Kidney capillary endothelial cell (primary cell): ENCODE measurements around the gene CRIM1.

ENCODE experiments used
- DNase-seq: peaks from one replicate; pipeline ENCODE4 v3.0.0-alpha.2; 2018; ENCODE audit warnings: low spot score

The CRIM1 gene

GRCh38 chr2:36425608-36426355 is 70.2 kb downstream of the CRIM1 start:
- DNase-seq = no peak

GRCh38 chr2:36427790-36428243 is 72.2 kb downstream of the CRIM1 start:
- DNase-seq = no peak

GRCh38 chr2:36430549-36430948 is 75.0 kb downstream of the CRIM1 start:
- no peak for DNase-seq

GRCh38 chr2:36432479-36432878 is 76.9 kb downstream of the CRIM1 start:
- DNase-seq = no peak

GRCh38 chr2:36433311-36434217 is 78.0 kb downstream of the CRIM1 start:
- no peak for DNase-seq

- peak; percentile 63 for DNase-seq
Measured at GRCh38 chr2:36438449-36438977, 82.9 kb downstream of the CRIM1 start.

- DNase-seq = no peak
Measured at GRCh38 chr2:36439084-36439483, 83.5 kb downstream of the CRIM1 start.

GRCh38 chr2:36441065-36441625 is 85.6 kb downstream of the CRIM1 start:
- no peak for DNase-seq

GRCh38 chr2:36441816-36442215 is 86.2 kb downstream of the CRIM1 start:
- peak; percentile 35 for DNase-seq

GRCh38 chr2:36444216-36444936 is 88.8 kb downstream of the CRIM1 start:
- DNase-seq = no peak

GRCh38 chr2:36445185-36445866 is 89.7 kb downstream of the CRIM1 start:
- DNase-seq = no peak

GRCh38 chr2:36446294-36446693 is 90.7 kb downstream of the CRIM1 start:
- DNase-seq = no peak

- no peak for DNase-seq
Measured at GRCh38 chr2:36449213-36449612, 93.6 kb downstream of the CRIM1 start.

GRCh38 chr2:36449943-36450392 is 94.4 kb downstream of the CRIM1 start:
- DNase-seq = no peak

- DNase-seq = peak; percentile 50
Measured at GRCh38 chr2:36450466-36451196, 95.1 kb downstream of the CRIM1 start.

GRCh38 chr2:36451512-36451911 is 95.9 kb downstream of the CRIM1 start:
- DNase-seq = no peak

- DNase-seq = no peak
Measured at GRCh38 chr2:36452260-36452659, 96.7 kb downstream of the CRIM1 start.

GRCh38 chr2:36453652-36454051 is 98.1 kb downstream of the CRIM1 start:
- DNase-seq = no peak

- no peak for DNase-seq
Measured at GRCh38 chr2:36455011-36455410, 99.4 kb downstream of the CRIM1 start.

- no peak for DNase-seq
Measured at GRCh38 chr2:36455788-36456187, 100.2 kb downstream of the CRIM1 start.
